Left lung (tissue), 10 donors: ENCODE measurements around the gene CALML6. TPM values are rescaled to one million over a fixed set of nuclear protein-coding genes. Genes with fewer than 3 reads are reported as not detected.

Source experiments
- ATAC-seq: fragments of 200-7000 bp; cut with Tn5 transposase; one replicate; pipeline ENCODE4 v1.9.1; 2020; ENCODE audit warnings: moderate library complexity
- DNase-seq, 4 donors: peaks; one replicate each; pipeline ENCODE4 v3.0.0-alpha.2; 2013 to 2020
- H3K27ac ChIP-seq, 2 donors: fragments of 200-600 bp; sonication (generic) in 1 of 2; one replicate each; pipeline versions ENCODE4 v1.5.0 to v1.8.0; 2020 to 2021
- H3K27me3 ChIP-seq, 2 donors: fragments of 200-600 bp; sonication (generic) in 1 of 2; one replicate each; pipeline versions ENCODE4 v1.5.0 to v1.8.0; 2020 to 2021
- H3K36me3 ChIP-seq, 2 donors: fragments of 200-600 bp; sonication (generic) in 1 of 2; one replicate each; pipeline versions ENCODE4 v1.5.0 to v1.8.0; 2020 to 2021
- H3K4me1 ChIP-seq, 2 donors: fragments of 200-600 bp; one replicate each; pipeline ENCODE4 v1.8.0; 2021
- H3K4me3 ChIP-seq, 2 donors: fragments of 200-600 bp; sonication (generic) in 1 of 2; one replicate each; pipeline versions ENCODE4 v1.5.0 to v1.8.0; 2020 to 2021; ENCODE audit warnings: mild to moderate bottlenecking in 1 of 2
- H3K9me3 ChIP-seq, 2 donors: fragments of 200-600 bp; sonication (generic) in 1 of 2; one replicate each; pipeline versions ENCODE4 v1.5.0 to v1.8.0; 2020 to 2021
- intact Hi-C, 2 donors: fragments of 100-400 bp; cut with DNase I; formaldehyde crosslinking; loops; one replicate each; pipeline versions ENCODE4 v1.11.2 to v1.14.2; 2022
- polyA plus RNA-seq, 6 donors: library from polyadenylated mRNA; unstranded; fragments of 120-200 nt; gene quantifications; one replicate each; pipeline ENCODE4 v1.2.1, GENCODE V29; 2013; ENCODE audit not compliant: insufficient read length in 6 of 6
- total RNA-seq, 2 donors: library from RNA; stranded (reverse); fragmentation: NEBNext Ultra II Directional; extraction: Animal tissue kit (Norgen Biotek cat#: 25700); gene quantifications; one replicate each; pipeline ENCODE4 v1.2.1, GENCODE V29; 2021
- TF ChIP-seq, protein P1 (sequence below), 2 donors: fragments of 200-600 bp; sonication (generic) in 1 of 2; IDR thresholded peaks; one replicate each; pipeline versions ENCODE4 v1.5.0 to v1.8.0; 2021; ENCODE audit warnings: antibody characterized with exemption in 2 of 2
- donor health status: DM: no; HTN: yes; CAD: no.
- donor health status: DM: no; HTN: no; CAD: no.

CALML6 gene
- total and polyA plus RNA-seq, 8 donors: 0.67 to 1.5 (median 0.91) TPM

DNA sequence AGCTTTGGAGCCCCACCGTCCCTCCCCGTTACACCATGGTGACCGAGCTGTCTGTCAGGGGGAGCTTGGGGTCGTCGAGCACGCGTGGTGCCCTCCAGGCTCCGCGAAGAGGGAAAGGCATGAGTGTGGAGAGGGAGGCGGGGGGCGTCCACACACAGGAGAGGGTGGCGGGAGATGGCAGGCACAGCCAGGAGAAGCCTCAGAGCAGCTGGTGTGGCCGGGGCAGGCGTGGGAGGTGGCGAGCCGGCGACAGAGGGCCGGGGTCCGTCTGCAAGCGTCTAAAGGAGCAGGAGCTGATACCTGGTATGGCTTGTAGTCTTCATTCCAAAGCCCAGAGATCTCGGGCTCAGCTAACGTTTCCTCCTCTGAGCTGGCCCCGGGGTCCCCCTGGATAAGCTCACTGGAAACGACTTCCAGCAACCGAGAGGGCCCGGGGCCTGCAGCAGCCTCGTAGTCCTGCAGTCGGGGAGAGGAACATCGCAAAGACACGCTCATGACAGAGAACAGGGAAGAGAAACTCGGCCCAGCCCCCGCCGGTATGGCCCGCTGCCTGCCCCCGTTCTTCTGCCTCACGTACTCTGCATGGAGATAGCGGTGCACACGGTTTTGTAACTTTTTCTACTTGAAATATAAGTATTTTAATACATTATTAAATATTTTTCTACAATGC lies 51.1 kb downstream of the CALML6 start:
- H3K4me1 ChIP-seq: no peaks in the 10 kb centered on the region
- H3K4me3 ChIP-seq: no peak overlapping the region
- no peak overlapping the region for H3K27ac ChIP-seq
- DNase-seq (peak in 1 of 4 donors; percentile 71), ATAC-seq (no peak)
- TF ChIP-seq, protein P1, sequence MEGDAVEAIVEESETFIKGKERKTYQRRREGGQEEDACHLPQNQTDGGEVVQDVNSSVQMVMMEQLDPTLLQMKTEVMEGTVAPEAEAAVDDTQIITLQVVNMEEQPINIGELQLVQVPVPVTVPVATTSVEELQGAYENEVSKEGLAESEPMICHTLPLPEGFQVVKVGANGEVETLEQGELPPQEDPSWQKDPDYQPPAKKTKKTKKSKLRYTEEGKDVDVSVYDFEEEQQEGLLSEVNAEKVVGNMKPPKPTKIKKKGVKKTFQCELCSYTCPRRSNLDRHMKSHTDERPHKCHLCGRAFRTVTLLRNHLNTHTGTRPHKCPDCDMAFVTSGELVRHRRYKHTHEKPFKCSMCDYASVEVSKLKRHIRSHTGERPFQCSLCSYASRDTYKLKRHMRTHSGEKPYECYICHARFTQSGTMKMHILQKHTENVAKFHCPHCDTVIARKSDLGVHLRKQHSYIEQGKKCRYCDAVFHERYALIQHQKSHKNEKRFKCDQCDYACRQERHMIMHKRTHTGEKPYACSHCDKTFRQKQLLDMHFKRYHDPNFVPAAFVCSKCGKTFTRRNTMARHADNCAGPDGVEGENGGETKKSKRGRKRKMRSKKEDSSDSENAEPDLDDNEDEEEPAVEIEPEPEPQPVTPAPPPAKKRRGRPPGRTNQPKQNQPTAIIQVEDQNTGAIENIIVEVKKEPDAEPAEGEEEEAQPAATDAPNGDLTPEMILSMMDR (IDR thresholded peaks at IDR 0.05): no peak
- no peaks in the 10 kb centered on the region for H3K36me3 ChIP-seq
- peaks cover 5 to 61% of the 10 kb centered on the region in 2 donors for H3K27me3 ChIP-seq
- no peaks in the 10 kb centered on the region for H3K9me3 ChIP-seq
- intact Hi-C loops: loop anchor here in 1 of 2 donors (5.0 kb wide), 1 partner anchor 81 kb away; no protein-coding TSS in a partner anchor

Other genes with a start within 250 kb of the CALML6 start
- 10 to 100 TPM; 45.7 to 55.4 TPM for gene SLC35E2B, start 222.5 kb upstream of the CALML6 start, total RNA-seq
- 100 to 1,000 TPM in 1 of 6 donors, 10 to 100 TPM in 5; 74.1 to 109 (median 91.3) TPM for gene SLC35E2B, start 222.5 kb upstream of the CALML6 start, polyA plus RNA-seq
- 10 to 100 TPM; 21.1 to 43.2 TPM for gene CDK11A, start 190.9 kb upstream of the CALML6 start, total RNA-seq
- 10 to 100 TPM; 29.3 to 45.7 (median 37.8) TPM for gene CDK11A, start 190.9 kb upstream of the CALML6 start, polyA plus RNA-seq
- gene NADK, start 136.8 kb upstream of the CALML6 start, total RNA-seq: 100 to 1,000 TPM in 1 of 2 donors, 10 to 100 TPM in 1; 82.3 to 126 TPM
- gene NADK, start 136.8 kb upstream of the CALML6 start, polyA plus RNA-seq: 10 to 100 TPM; 37.2 to 58.2 (median 42.4) TPM
- gene GNB1, start 24.2 kb upstream of the CALML6 start, total RNA-seq: 100 to 1,000 TPM; 347 to 360 TPM
- gene GNB1, start 24.2 kb upstream of the CALML6 start, polyA plus RNA-seq: 100 to 1,000 TPM; 241 to 301 (median 264) TPM
- gene TMEM52, start 4.0 kb downstream of the CALML6 start, total RNA-seq: 1 to 10 TPM; 1.2 to 1.6 TPM
- 1 to 10 TPM; 1.9 to 4.1 (median 2.7) TPM for gene TMEM52, start 4.0 kb downstream of the CALML6 start, polyA plus RNA-seq
- gene CFAP74, start 88.5 kb downstream of the CALML6 start, total RNA-seq: 1 to 10 TPM in 1 of 2 donors, under 1 TPM in 1; 0.23 to 2.6 TPM
- 1 to 10 TPM; 1.2 to 4.7 (median 3.2) TPM for gene CFAP74, start 88.5 kb downstream of the CALML6 start, polyA plus RNA-seq
- gene GABRD, start 104.1 kb downstream of the CALML6 start, total RNA-seq: under 1 TPM; 0.31 to 0.50 TPM
- 10 to 100 TPM in 3 of 6 donors, 1 to 10 TPM in 3; 8.9 to 14.2 (median 9.8) TPM for gene GABRD, start 104.1 kb downstream of the CALML6 start, polyA plus RNA-seq
- 100 to 1,000 TPM; 100 to 129 TPM for gene PRKCZ, start 135.2 kb downstream of the CALML6 start, total RNA-seq
- 10 to 100 TPM; 37.5 to 49.4 (median 46.0) TPM for gene PRKCZ, start 135.2 kb downstream of the CALML6 start, polyA plus RNA-seq